ENCODE results near the gene C1orf87. TPM values are rescaled to one million over a fixed set of nuclear protein-coding genes. Genes with fewer than 3 reads are reported as not detected.
A peak's percentile ranks its signal among the peaks of the same experiment; 100 is the strongest.

The C1orf87 gene
- total RNA-seq, 1 experiment from 2014 or later = not detected

GRCh38 chr1:60063561-60063960 is 10.0 kb downstream of the C1orf87 start:
- no peak for DNase-seq (ENCODE audit: low read depth)

GRCh38 chr1:60059468-60059867 is 14.1 kb downstream of the C1orf87 start:
- no peak for DNase-seq (ENCODE audit: low read depth)

- DNase-seq (ENCODE audit: low read depth) = peak; percentile 18
Measured at GRCh38 chr1:60055336-60055735, 18.2 kb downstream of the C1orf87 start.

GRCh38 chr1:60054374-60054773 is 19.2 kb downstream of the C1orf87 start:
- no peak for DNase-seq (ENCODE audit: low read depth)

GRCh38 chr1:60052601-60053000 is 21.0 kb downstream of the C1orf87 start:
- DNase-seq (ENCODE audit: low read depth) = no peak

- DNase-seq (ENCODE audit: low read depth) = no peak
Measured at GRCh38 chr1:60051191-60051590, 22.4 kb downstream of the C1orf87 start.

- DNase-seq (ENCODE audit: low read depth) = no peak
Measured at GRCh38 chr1:60049188-60049587, 24.4 kb downstream of the C1orf87 start.

GRCh38 chr1:60044881-60045280 is 28.7 kb downstream of the C1orf87 start:
- DNase-seq (ENCODE audit: low read depth) = no peak

- DNase-seq (ENCODE audit: low read depth) = no peak
Measured at GRCh38 chr1:60041783-60042182, 31.8 kb downstream of the C1orf87 start.

- no peak for DNase-seq (ENCODE audit: low read depth)
Measured at GRCh38 chr1:60037669-60038068, 35.9 kb downstream of the C1orf87 start.

- DNase-seq (ENCODE audit: low read depth) = no peak
Measured at GRCh38 chr1:60036856-60037460, 36.6 kb downstream of the C1orf87 start.

- DNase-seq (ENCODE audit: low read depth) = no peak
Measured at GRCh38 chr1:60035921-60036320, 37.6 kb downstream of the C1orf87 start.

- no peak for DNase-seq (ENCODE audit: low read depth)
Measured at GRCh38 chr1:60034999-60035398, 38.6 kb downstream of the C1orf87 start.

- DNase-seq (ENCODE audit: low read depth) = no peak
Measured at GRCh38 chr1:60033066-60033465, 40.5 kb downstream of the C1orf87 start.

- no peak for DNase-seq (ENCODE audit: low read depth)
Measured at GRCh38 chr1:60031146-60031545, 42.4 kb downstream of the C1orf87 start.

- no peak for DNase-seq (ENCODE audit: low read depth)
Measured at GRCh38 chr1:60025552-60025951, 48.0 kb downstream of the C1orf87 start.

- no peak for DNase-seq (ENCODE audit: low read depth)
Measured at GRCh38 chr1:60017508-60018205, 55.9 kb downstream of the C1orf87 start.

GRCh38 chr1:60010690-60011089 is 62.9 kb downstream of the C1orf87 start:
- DNase-seq (ENCODE audit: low read depth) = no peak

- DNase-seq (ENCODE audit: low read depth) = no peak
Measured at GRCh38 chr1:60008500-60008899, 65.1 kb downstream of the C1orf87 start.

GRCh38 chr1:60000625-60001024 is 72.9 kb downstream of the C1orf87 start:
- DNase-seq (ENCODE audit: low read depth) = no peak

GRCh38 chr1:59999746-60000145 is 73.8 kb downstream of the C1orf87 start:
- DNase-seq (ENCODE audit: low read depth) = no peak

- no peak for DNase-seq (ENCODE audit: low read depth)
Measured at GRCh38 chr1:59999006-59999405, 74.6 kb downstream of the C1orf87 start.

- DNase-seq (ENCODE audit: low read depth) = no peak
Measured at GRCh38 chr1:59997479-59998115, 76.0 kb downstream of the C1orf87 start.

Measured in LHCN-M2 (cell line).